Astrocyte (in vitro differentiated cells and primary cell): ENCODE data around the gene BANP.

Experiments
- EZH2 ChIP-seq: IDR thresholded peaks from 2 replicates; pipeline ENCODE4 v1.6.1; 2012; ENCODE audit warnings: mild to moderate bottlenecking, low read length, inconsistent platforms; ENCODE audit not compliant: insufficient read depth
- TF ChIP-seq, protein P1 (sequence below): IDR thresholded peaks from 2 replicates; pipeline ENCODE4 v1.5.1; 2011; ENCODE audit warnings: low read depth, mild to moderate bottlenecking, inconsistent platforms, low read length, moderate library complexity; ENCODE audit not compliant: insufficient read depth

DNA sequence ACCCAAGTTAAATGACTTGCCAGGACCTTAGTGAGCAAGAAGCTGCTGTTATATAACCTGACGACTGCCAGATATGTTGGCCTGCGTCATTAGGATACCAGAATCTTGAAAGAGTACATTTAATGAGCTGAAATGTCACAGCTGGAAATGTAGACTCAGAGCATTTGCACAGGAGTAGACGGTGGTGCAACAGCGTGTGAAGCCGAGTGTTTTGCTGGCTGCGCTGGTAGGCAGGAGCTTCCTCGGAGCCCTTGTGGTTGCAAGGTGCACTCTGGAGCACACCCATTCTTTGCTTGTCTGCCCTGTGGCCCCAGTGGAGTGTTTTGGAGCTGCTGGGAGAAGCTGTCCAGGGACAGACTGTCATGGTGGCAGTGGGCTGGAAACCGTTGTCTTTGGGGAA, 79.3 kb downstream of the BANP start:
- TF ChIP-seq, protein P1, sequence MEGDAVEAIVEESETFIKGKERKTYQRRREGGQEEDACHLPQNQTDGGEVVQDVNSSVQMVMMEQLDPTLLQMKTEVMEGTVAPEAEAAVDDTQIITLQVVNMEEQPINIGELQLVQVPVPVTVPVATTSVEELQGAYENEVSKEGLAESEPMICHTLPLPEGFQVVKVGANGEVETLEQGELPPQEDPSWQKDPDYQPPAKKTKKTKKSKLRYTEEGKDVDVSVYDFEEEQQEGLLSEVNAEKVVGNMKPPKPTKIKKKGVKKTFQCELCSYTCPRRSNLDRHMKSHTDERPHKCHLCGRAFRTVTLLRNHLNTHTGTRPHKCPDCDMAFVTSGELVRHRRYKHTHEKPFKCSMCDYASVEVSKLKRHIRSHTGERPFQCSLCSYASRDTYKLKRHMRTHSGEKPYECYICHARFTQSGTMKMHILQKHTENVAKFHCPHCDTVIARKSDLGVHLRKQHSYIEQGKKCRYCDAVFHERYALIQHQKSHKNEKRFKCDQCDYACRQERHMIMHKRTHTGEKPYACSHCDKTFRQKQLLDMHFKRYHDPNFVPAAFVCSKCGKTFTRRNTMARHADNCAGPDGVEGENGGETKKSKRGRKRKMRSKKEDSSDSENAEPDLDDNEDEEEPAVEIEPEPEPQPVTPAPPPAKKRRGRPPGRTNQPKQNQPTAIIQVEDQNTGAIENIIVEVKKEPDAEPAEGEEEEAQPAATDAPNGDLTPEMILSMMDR = no peak
- TF ChIP-seq EZH2 = no peak
